HepG2 (cell line): ENCODE results near the gene ITM2B. TPM values are rescaled to one million over a fixed set of nuclear protein-coding genes. Genes with fewer than 3 reads are reported as not detected.

Source experiments
- HNF4A ChIP-seq: sonication (generic); formaldehyde crosslinking; IDR thresholded peaks from 2 replicates; pipeline ENCODE4 v1.4.0; 2020; ENCODE audit warnings: missing genetic modification reagents
- IRF2 ChIP-seq: IDR thresholded peaks from 2 replicates; pipeline ENCODE4 v1.6.1; 2018; ENCODE audit warnings: missing genetic modification reagents, missing compliant biosample characterization
- KMT2A ChIP-seq: sonication (generic); formaldehyde crosslinking; IDR thresholded peaks from 2 replicates; pipeline ENCODE4 v1.4.0; 2020; ENCODE audit warnings: missing genetic modification reagents
- NFIC ChIP-seq: IDR thresholded peaks from 2 replicates; pipeline ENCODE4 v1.6.1; 2012; ENCODE audit warnings: mild to moderate bottlenecking, low read length, inconsistent platforms
- PHF8 ChIP-seq: sonication (generic); formaldehyde crosslinking; IDR thresholded peaks from 2 replicates; pipeline ENCODE4 v1.5.0; 2020; ENCODE audit warnings: missing genetic modification reagents
- RBFOX2 ChIP-seq: fragments of 200-400 bp; formaldehyde crosslinking; IDR thresholded peaks from 2 replicates; pipeline ENCODE4 v1.6.1; 2017; ENCODE audit warnings: low read depth, mild to moderate bottlenecking, low read length
- SIN3A ChIP-seq: IDR thresholded peaks from 2 replicates; pipeline ENCODE4 v1.6.1; 2011; ENCODE audit warnings: low read depth, mild to moderate bottlenecking, control low read depth, low read length, borderline replicate concordance
- ZNF33A ChIP-seq: sonication (generic); formaldehyde crosslinking; IDR thresholded peaks from 2 replicates; pipeline ENCODE4 v1.5.1; 2020; ENCODE audit warnings: missing genetic modification reagents, mild to moderate bottlenecking, moderate library complexity, borderline replicate concordance
- ZNF598 ChIP-seq: sonication (generic); formaldehyde crosslinking; IDR thresholded peaks from 2 replicates; pipeline ENCODE4 v1.5.1; 2020; ENCODE audit warnings: mild to moderate bottlenecking, missing genetic modification reagents, borderline replicate concordance
- ZNF619 ChIP-seq: sonication (generic); formaldehyde crosslinking; IDR thresholded peaks from 2 replicates; pipeline ENCODE4 v1.4.0; 2020; ENCODE audit warnings: mild to moderate bottlenecking, missing genetic modification reagents
- ZNF747 ChIP-seq: sonication (generic); formaldehyde crosslinking; IDR thresholded peaks from 2 replicates; pipeline ENCODE4 v1.8.1; 2023; ENCODE audit warnings: missing genetic modification reagents, mild to moderate bottlenecking, borderline replicate concordance
- ZNF816 ChIP-seq: sonication (generic); formaldehyde crosslinking; IDR thresholded peaks from 2 replicates; pipeline ENCODE4 v1.8.0; 2022; ENCODE audit warnings: missing genetic modification reagents, mild to moderate bottlenecking, borderline replicate concordance
- polyA plus RNA-seq, 8 experiments: library from polyadenylated mRNA; depleted of rRNA in 3 of 8; stranded (reverse) in 7 of 8; unstranded in 1 of 8; fragments of >200 nt; fragmentation: Illumina TruSeq in 4 of 8; extraction: Trizol in 4 of 8; gene quantifications; 2 replicates each; pipeline versions ENCODE4 v1.2.1 to v1.2.3, GENCODE V29; 2011 to 2016; ENCODE audit warnings: low read depth in 4 of 8, missing spikeins in 1 of 8, mixed read lengths in 1 of 8; ENCODE audit not compliant: insufficient read depth in 1 of 8
- total RNA-seq, 5 experiments: library from RNA; depleted of rRNA; stranded (reverse); fragments of >200 nt; fragmentation: Illumina TruSeq; extraction: Trizol; gene quantifications; 2 replicates each; pipeline ENCODE4 v1.2.3, GENCODE V29; 2016; ENCODE audit warnings: low read depth in 1 of 5
- TF ChIP-seq, protein P1 (sequence below), 2 experiments: sonication (generic) in 1 of 2; formaldehyde crosslinking in 1 of 2; IDR thresholded peaks; 2 replicates each; pipeline versions ENCODE4 v1.4.0 to v1.6.1; 2018 to 2020; ENCODE audit warnings: missing genetic modification reagents in 2 of 2, borderline replicate concordance in 1 of 2, low read depth in 1 of 2, mild to moderate bottlenecking in 1 of 2, missing biosample characterization in 1 of 2

The ITM2B gene
- total and polyA plus RNA-seq, 2 of the 13 experiments (the other 11 are each of a cell fraction or from before 2014, with no cell fraction given), result 158 to 373 TPM

DNA sequence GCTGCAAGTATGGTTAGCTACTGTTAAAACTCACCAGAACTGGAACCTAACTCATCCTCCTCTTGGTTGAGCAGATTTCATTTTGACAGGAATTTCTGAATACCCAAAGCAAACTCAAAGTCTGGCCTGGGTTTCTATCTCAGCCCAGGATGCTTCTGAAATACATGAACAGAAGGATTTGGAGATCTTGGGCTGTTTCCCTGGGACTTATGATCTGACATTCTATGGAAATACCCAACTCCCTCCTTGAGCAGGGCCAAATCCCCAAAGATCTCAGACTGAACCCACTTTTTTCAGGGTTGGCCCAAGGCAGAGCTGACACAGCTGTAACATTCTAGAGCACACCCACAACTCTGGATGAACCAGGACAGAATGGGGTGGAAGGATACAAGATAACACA, 1.1 kb upstream of the ITM2B start (continued):
- TF ChIP-seq ZNF816 (CRISPR knock-in tag) (0 out of 2 replicates have a peak, but pooled peaks have one; percentile 28), NFIC (0 out of 2 replicates have a peak, but pooled peaks have one; percentile 0), IRF2 (CRISPR knock-in tag) (no peak), ZNF33A (peak; percentile 35; the same call in 1 of the 2 replicates), ZNF619 (no peak), PHF8 (CRISPR knock-in tag) (no peak), SIN3A (no peak), ZNF747 (CRISPR knock-in tag) (no peak), HNF4A (CRISPR knock-in tag) (no peak), KMT2A (CRISPR knock-in tag) (0 out of 2 replicates have a peak, but pooled peaks have one; percentile 11), ZNF598 (CRISPR knock-in tag) (no peak), RBFOX2 (no peak)
- TF ChIP-seq, protein P1, sequence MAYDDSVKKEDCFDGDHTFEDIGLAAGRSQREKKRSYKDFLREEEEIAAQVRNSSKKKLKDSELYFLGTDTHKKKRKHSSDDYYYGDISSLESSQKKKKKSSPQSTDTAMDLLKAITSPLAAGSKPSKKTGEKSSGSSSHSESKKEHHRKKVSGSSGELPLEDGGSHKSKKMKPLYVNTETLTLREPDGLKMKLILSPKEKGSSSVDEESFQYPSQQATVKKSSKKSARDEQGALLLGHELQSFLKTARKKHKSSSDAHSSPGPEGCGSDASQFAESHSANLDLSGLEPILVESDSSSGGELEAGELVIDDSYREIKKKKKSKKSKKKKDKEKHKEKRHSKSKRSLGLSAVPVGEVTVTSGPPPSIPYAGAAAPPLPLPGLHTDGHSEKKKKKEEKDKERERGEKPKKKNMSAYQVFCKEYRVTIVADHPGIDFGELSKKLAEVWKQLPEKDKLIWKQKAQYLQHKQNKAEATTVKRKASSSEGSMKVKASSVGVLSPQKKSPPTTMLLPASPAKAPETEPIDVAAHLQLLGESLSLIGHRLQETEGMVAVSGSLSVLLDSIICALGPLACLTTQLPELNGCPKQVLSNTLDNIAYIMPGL (CRISPR knock-in tag; IDR thresholded peaks at IDR 0.05; ENCODE audit: borderline replicate concordance in 1 of 2, low read depth in 1 of 2), result peak in 1 of 2 experiments; percentile 19; a peak in 1 of 4 replicates
